Stimulated activated CD8-positive, alpha-beta memory T cell treated with anti-CD3 and anti-CD28 coated beads, Interleukin-12 subunit alpha, Interleukin-12 subunit beta, amount 100 ng/mL, for 4 hours (primary cell): ENCODE data around the gene CYP2A7.
"Not testable (repeated sequence)": the region's sequence is repeated elsewhere in the genome, so short reads cannot be mapped to it uniquely, and the experiment has no call there.

Experiments
- DNase-seq: peaks from one replicate; pipeline ENCODE4 v3.0.0-alpha.2; 2020; ENCODE audit warnings: low read depth

CYP2A7 gene

GRCh38 chr19:40899964-40900363 is 17.9 kb upstream of the CYP2A7 start:
- DNase-seq, result not testable (repeated sequence)

- not testable (repeated sequence) for DNase-seq
Observed at GRCh38 chr19:40896843-40897789, 15.1 kb upstream of the CYP2A7 start.

DNA sequence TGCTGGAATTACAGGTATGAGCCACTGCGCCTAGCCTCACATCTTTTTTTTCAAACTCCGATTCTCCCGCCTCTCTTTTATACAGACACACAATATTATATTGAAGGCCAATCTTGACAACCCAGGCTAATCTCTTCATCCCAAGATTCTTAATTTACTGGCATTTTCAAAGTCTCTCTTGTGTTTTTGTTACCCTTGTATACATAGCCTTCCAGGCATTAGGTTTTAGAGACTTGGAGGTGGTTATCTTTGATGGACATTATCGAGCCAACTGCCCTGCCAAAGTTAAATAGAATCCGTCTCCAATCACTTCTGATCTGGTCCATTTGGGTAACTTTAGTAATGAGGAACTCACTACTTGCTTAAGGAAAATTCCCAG is 14.4 kb upstream of the CYP2A7 start:
- DNase-seq, result no peak

DNA sequence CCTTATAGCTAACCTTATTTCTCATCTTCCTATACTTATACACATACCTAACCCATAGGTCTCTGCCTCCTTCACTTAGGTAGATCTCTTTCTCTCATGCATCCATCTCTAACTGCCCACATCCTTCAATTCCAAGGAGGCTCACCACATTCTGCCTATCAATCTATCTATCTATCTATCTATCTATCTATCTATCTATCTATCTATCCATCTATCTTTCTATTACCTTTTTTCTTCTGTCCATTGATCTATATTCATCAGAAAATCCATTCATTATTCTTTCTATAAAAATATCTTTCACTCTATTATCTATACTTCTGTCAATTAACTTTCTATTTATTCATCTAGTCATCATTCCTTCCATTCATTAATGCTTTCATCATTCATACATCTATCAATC is 11.1 kb upstream of the CYP2A7 start:
- DNase-seq, result no peak

- no peak for DNase-seq
Observed at GRCh38 chr19:40889366-40889765, 7.3 kb upstream of the CYP2A7 start.

DNA sequence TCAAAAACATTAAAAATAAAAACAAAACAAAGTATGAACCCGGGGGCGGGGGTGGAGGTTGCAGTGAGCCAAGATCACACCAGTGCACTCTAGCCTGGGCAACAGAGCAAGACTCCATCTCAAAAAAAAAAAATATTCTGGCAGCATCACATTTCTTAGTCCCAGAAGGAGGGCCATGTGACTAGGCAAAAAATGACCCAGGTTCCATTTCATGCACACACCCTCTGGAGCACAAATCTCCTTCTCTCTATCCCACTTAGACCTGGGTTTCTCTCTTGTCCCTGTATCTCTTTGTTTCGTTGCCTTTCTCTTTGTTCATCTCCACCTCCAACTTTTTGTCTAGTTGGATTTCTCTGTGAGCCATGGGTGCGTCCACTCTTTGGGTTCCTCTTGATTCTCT is 6.2 kb upstream of the CYP2A7 start:
- no peak for DNase-seq

DNA sequence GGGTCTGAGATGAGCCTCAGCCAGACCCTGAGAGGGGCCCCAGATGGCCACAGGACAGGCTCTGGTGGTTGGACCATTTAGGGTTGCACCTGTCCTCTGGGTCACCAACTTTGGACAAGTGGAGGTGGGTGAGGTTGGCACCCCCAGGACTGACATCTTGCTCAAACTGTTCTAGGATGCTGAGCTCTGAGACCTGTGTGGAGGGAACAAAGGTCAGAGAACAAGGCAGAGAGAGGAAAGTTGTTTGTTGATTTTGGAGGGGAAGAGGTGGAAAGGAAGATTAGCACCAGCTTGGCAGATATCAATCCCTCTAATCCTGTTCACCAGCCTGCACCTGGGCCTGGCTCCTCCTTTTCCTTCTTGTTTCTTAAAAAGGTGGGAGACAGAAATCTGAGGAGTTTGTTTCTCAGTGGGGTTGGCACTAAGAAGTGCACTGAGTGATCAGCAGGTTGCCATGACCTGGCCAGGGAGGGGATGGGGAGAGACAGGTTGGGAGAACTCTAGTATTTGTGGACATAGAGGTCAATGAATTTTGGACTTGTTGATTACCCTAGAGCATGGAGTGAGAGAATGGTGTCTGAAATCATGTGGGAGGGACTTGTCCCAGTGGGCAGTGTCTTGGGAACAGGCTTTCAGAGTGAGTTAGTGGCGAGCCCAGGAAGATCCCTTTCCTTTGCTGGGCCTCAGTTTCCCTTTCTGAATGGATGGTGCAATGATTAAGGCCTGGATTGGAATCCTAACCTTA is 2.3 kb upstream of the CYP2A7 start:
- DNase-seq, result not testable (repeated sequence)

DNA sequence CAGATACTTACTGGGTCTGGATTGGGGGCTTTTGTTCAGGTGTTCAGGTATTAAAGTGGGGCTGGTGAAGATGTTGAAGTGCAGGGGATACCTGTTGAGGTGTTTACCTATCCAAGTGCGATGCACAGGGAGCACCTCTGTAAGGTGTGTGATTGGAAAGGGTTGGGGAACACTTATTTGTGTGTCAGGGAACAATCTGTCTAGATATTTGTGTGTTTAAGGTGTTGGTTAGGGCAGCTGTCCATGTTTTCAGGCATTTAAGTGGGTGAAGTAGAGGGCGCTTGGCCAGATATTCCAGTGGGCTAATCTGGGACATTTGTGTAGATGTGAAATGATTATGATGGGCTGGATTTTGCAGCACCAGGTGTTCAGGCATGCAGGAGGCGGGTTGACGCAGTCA is 2.7 kb downstream of the CYP2A7 start:
- DNase-seq, result not testable (repeated sequence)

DNA sequence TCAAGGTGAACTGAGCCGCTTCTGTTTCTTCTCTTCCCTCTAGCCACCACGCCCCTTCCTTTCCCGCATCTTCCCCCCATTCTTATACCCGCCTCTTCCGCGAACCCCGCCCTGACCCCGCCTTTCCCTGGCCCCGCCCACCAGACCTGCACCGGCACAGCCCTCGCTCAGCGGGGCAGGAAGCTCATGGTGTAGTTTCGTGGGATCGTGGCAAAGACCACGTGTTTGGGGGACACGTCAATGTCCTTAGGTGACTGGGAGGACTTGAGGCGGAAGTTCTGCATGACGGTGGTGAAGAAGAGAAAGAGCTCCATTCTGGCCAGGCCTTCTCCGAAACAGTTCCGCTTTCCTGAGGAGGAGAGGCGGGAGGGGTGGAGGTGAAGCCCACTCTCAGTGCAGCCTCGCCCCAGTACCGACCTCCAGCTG is 6.5 kb downstream of the CYP2A7 start:
- peak; percentile 60 for DNase-seq

- DNase-seq, result not testable (repeated sequence)
Observed at GRCh38 chr19:40874874-40875273, 7.2 kb downstream of the CYP2A7 start.

- not testable (repeated sequence) for DNase-seq
Observed at GRCh38 chr19:40873873-40874272, 8.2 kb downstream of the CYP2A7 start.

- DNase-seq, result no peak
Observed at GRCh38 chr19:40872209-40872608, 9.8 kb downstream of the CYP2A7 start.

DNA sequence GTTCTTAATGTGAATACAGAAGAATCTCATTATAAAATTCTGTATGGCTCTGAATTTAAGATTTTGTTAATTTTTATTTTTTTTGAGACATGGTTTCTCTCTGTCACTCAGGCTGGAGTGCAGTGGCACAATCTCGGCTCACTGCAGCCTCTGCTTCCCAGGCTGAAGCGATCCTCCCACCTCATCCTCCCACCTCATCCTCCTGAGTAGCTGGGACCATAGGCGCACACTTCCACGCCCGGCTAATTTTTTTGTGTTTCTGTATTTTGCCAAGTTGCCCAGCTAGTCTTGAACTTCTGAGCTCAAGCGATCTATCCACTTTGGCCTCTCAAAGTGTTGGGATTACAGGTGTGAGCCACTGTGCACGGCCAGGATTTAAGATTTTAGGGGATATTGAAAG is 14.3 kb downstream of the CYP2A7 start:
- DNase-seq, result no peak

DNA sequence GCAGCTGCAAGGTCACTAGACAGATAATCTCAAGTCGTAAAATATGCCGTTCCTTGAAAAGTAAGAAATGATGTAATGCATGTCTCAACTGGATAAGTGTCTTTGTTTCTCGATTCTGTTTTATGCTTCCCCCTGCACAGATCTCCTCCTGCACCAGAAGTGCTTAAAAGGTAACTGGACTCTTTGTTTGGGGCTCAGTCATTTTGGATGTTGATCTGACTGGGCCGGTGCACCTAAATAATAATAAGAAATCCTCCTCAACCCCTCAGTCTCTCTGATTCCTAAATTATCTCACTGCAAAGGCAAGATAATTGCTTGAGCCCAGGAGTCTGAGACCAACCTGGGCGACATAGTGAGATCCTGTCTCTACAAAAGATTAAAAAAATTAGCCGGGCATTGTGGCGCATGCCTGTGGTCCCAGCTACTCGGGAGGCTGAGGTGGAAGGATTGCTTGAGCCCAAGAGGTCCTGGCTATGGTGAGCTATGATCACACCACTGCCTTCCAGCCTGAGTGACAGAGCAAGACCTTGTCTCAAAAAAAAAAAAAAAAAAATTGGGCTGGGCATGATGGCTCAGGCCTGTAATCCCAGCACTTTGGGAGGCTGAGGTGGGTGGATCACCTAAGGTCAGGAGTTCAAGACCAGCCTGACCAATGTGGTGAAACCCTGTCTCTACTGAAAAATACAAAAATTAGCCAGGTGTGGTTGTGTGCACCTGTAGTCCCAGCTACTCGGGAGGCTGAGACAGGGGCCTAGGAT is 17.1 kb downstream of the CYP2A7 start:
- not testable (repeated sequence) for DNase-seq

DNA sequence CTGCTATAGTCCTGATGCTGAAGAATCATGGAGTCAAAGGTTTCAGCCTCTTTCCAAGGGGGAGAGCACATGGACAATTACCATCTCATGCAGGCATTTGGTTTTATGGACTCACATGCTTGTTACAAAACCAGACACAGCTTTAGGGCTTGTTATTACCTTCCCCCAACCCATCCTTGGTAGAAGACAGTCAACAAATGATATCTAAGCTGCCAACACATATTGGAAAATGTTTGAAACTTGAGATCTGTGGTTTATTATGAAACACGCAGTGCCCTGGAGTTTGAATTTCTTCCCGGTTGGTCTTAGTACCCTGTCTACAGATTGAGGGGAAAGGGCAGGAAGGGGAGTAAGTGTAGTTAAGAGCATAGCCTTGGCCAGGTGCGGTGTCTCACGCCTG is 19.2 kb downstream of the CYP2A7 start:
- no peak for DNase-seq

DNA sequence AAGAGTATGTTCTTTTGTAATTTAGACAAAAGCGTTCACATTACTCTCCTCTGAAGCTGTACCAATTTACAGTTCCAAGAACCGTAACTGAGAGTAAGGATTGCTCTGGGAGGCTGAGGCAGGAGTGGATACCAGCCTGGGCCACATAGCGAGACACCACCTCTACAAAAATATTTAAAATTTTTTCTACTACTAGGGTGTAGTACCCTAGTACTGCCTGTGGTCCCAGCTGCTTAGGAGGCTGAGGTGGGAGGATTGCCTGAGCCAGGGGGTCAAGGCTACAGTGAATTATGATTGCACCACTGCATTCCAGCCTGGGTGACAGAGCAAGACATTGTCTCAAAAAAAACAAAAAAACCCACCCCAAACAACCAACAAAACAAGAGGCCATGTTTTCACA is 19.7 kb downstream of the CYP2A7 start:
- no peak for DNase-seq

DNA sequence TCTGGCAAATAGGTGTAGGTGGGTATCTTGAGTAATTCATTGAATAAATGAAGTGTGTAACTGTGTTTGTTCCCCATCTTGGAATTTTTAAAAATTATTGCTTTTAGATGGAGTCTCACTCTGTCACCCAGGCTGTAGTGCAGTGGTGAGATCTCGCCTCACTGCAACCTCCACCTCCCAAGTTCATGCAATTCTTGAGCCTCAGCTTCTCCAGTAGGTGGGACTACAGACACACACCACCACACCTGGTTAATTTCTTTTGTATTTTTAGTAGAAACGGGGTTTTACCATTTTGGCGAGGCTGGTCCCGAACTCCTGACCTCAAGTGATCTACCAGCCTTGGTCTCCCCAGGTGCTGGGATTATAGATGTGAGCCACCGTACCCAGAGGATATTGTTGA is 23.9 kb downstream of the CYP2A7 start:
- DNase-seq, result no peak

- not testable (repeated sequence) for DNase-seq
Observed at GRCh38 chr19:40852467-40853152, 29.4 kb downstream of the CYP2A7 start.

DNA sequence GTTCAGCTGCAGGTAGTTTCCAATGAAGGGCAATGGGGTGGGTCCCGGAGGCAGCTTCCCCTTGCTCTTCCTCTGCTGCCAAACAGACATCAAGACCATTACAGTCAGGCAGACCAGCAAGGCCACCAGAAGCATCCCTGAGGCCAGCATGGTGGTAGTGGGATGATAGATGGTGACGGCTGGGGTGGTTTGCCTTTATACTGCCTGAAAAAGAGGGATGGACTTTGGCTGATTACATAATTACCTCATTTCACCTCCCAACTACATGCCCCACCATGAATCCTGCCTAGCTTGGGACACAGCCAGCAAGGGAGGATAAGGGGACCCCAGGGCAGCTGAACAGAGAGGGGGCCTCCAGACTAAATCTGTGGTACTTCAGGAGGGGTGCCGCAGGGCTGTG is 31.8 kb downstream of the CYP2A7 start, which contains the start of gene CYP2A6:
TSS of gene CYP2A6 (minus strand) at position 171 of the 400 bp plus-strand sequence. CDS start at position 150, 21 bp downstream.
- not testable (repeated sequence) for DNase-seq

DNA sequence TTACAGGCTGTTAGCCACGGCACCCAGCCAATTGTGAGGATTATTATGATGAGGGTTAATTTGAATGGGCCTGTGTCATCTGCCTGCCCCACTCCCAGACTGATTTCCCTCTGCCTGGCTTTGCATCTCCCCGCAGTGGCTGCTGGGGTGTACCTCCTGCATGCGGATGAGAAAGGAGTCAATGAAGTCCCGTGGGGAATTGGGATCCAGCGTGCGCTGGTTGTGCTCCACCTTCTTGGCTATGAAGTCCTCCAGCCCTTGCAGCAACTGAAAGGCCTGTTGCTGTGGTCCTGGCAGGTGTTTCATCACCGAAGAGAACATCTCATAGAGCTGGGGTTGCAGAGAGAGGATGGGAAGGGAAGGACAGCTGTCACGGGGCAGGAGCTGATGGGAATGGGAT is 35.3 kb downstream of the CYP2A7 start:
- not testable (repeated sequence) for DNase-seq

DNA sequence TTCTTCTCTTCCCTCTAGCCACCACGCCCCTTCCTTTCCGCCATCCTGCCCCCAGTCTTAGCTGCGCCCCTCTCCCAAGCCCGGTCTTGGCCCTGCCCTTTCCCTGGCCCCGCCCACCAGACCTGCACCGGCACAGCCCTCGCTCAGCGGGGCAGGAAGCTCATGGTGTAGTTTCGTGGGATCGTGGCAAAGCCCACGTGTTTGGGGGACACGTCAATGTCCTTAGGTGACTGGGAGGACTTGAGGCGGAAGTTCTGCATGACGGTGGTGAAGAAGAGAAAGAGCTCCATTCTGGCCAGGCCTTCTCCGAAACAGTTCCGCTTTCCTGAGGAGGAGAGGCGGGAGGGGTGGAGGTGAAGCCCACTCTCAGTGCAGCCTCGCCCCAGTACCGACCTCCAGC is 38.4 kb downstream of the CYP2A7 start:
- DNase-seq, result peak; percentile 64
